Measurements from ENCODE around the gene POM121L2. TPM values are rescaled to one million over a fixed set of nuclear protein-coding genes. Genes with fewer than 3 reads are reported as not detected.
A peak's percentile ranks its signal among the peaks of the same experiment; 100 is the strongest.

The POM121L2 gene
- total RNA-seq, 1 donor = not detected

DNA sequence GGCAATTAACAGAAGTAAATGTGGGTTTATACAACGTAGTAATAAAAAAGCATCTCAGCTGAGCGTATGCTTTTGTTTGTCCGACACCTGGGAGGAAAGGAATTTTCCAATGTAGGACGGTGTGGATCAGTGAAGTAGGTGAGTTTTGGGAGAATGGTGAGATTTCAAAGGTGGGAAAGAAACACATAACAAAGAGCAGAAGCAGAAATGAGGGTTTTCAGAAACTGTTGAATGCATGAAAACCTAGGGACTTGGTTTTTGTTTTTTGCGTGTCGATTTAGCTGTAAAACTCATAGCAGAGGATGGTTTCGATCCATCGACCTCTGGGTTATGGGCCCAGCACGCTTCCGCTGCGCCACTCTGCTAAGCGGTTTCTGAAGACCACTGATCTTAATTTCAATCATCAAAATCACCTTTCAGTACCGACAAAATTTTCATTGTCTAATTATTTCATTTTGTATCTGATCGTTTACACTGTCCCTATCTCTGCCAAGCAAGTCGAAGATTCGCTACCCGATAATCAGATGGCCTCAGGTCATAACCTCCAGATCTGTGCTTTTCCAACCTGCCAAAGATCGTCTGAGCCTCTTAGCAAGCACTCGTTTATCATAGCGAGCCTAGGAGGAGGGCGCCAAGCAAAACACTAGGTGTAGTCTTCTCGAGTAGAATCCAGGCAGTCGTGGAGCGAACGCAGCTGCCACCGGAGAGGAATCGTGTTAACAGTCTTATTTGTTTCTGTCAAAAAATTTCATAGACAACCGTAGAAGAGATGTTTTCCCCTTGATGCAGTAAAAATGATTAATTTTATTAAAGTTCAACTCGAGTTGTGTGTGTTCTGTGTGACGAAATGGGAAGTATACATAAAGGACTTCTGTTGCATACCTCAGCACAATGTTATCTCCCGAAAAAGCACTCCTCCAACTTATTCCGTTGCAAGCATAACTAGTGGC is 20.9 kb upstream of the POM121L2 start:
- DNase-seq (ENCODE audit: low read depth) = peak; percentile 43
- no peak for TF ChIP-seq CTCF (IDR thresholded peaks at IDR 0.05; ENCODE audit: insufficient read depth, low read depth, low read length)
- peak overlapping the region; percentile 52 for H3K4me3 ChIP-seq (ENCODE audit: low read depth, low read length)

- H3K4me3 ChIP-seq (ENCODE audit: low read depth, low read length) = no peak overlapping the region
- DNase-seq (ENCODE audit: low read depth) = no peak
- no peak for TF ChIP-seq CTCF (IDR thresholded peaks at IDR 0.05; ENCODE audit: insufficient read depth, low read depth, low read length)
Measured at GRCh38 chr6:27327023-27327738, 15.1 kb upstream of the POM121L2 start.

DNA sequence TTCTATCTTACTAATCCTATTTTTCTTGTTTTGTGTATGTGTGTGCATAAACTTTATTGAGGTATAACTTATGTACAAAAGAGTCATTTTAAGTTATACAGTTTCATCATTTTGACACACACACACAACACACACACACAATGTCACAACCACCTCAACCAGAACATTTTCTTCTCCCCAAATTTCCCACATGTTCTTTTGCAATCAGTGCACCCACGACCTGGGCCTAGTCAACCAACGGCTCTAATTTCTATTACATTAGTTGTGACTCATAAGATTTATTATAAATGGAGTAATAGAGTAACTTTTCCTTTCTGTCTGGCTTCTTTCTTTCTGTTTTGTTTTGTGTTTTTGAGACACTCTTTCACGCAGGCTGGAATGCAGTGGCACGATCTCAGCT is 9.8 kb upstream of the POM121L2 start:
- no peak for TF ChIP-seq CTCF (IDR thresholded peaks at IDR 0.05; ENCODE audit: insufficient read depth, low read depth, low read length)
- H3K4me3 ChIP-seq (ENCODE audit: low read depth, low read length) = no peak overlapping the region
- no peak for DNase-seq (ENCODE audit: low read depth)

- no peak overlapping the region for H3K4me3 ChIP-seq (ENCODE audit: low read depth, low read length)
- TF ChIP-seq CTCF (IDR thresholded peaks at IDR 0.05; ENCODE audit: insufficient read depth, low read depth, low read length) = no peak
- DNase-seq (ENCODE audit: low read depth) = no peak
Measured at GRCh38 chr6:27321370-27321769, 9.3 kb upstream of the POM121L2 start.

DNA sequence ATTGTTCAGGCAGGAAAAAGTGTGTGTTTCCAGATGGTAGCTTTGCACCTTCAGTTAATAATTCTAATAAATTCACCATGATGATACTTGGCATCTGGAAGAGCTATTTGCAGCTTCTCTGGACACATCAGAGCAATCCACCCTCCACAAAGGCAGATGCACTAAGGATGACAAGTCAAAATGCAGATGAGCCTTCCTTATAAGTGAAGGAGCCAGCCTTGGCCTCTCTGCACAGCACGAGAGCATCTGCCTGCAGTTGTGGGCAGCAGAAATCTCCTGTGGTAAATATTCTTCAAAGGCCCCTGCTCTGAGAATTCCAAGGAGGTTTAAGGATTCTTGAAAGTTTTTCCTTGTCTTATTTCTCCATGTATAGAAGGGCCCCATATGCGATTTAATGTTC is 6.9 kb upstream of the POM121L2 start:
- DNase-seq (ENCODE audit: low read depth) = no peak
- H3K4me3 ChIP-seq (ENCODE audit: low read depth, low read length) = no peak overlapping the region
- no peak for TF ChIP-seq CTCF (IDR thresholded peaks at IDR 0.05; ENCODE audit: insufficient read depth, low read depth, low read length)

DNA sequence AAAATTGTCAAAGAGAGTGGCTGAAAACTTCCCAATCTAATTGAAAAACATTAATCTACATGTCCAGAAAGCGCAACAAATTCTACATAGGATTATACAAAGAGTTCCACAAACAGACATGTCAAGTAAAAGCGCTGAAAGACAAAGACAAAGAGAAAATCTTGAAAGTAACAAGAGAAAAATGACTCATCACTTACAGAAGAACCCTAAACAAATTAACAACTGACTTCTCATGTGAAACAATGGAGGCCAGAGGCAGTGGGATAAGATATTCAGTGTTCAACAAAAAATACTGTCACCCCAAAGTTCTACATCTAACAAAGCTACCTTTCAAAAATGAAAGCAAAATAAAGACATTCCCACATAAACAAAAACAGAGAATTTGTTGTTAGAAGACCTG is 2.0 kb upstream of the POM121L2 start:
- no peak overlapping the region for H3K4me3 ChIP-seq (ENCODE audit: low read depth, low read length)
- no peak for DNase-seq (ENCODE audit: low read depth)
- no peak for TF ChIP-seq CTCF (IDR thresholded peaks at IDR 0.05; ENCODE audit: insufficient read depth, low read depth, low read length)

Measured in fibroblast of villous mesenchyme (primary cell).